Hematopoietic multipotent progenitor cell treated with erythropoietin and hydrocortisone succinate and interleukin-3 and kit ligand, for 4 days (in vitro differentiated cells): ENCODE results near the gene GLIS1.

Experiments used
- DNase-seq: peaks from one replicate; pipeline ENCODE4 v3.0.0-alpha.2; 2015

The GLIS1 gene

GRCh38 chr1:53690411-53690810 lies 48.6 kb downstream of the GLIS1 start:
- DNase-seq, result no peak

- DNase-seq, result peak; percentile 67
Measured at GRCh38 chr1:53689736-53690326, 49.1 kb downstream of the GLIS1 start.

DNA sequence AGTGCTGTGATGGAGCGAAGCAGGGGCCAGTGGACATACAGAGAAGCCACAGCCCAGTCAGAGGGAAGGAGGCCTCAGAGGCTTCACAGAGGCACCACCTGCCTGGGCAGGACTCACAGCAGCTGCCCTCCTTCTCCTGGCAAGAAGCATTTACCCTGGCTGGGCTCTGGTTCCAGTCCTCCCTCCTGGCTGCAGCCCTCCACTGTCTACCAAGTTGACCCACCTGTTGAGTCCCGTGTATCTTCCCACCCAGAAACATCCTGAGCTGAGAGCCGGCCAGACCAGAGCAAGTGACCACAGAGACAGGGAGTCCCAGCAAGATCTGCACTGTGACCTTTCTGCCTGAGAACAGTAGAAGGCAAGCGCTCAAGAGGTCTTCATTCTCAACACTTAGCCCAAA lies 49.7 kb downstream of the GLIS1 start:
- no peak for DNase-seq

- DNase-seq, result peak; percentile 49
Measured at GRCh38 chr1:53688381-53689102, 50.4 kb downstream of the GLIS1 start.

GRCh38 chr1:53687901-53688300 lies 51.1 kb downstream of the GLIS1 start:
- DNase-seq, result no peak

- no peak for DNase-seq
Measured at GRCh38 chr1:53687426-53687825, 51.5 kb downstream of the GLIS1 start.

DNA sequence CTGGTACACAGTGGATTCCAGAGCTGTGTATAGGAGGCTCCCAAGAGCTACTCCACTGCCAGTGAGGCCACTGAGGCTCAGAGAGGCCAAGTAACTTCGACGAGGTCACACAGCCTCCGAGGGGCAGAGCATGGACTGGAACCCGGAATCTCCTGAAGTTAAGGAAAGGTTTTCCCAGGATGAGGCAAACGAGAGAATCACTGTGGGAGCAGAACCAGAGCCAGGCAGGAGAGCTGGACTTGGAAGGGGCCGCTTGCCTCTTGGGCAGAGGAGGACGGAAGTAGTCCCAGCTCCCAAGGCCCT lies 52.0 kb downstream of the GLIS1 start:
- no peak for DNase-seq

DNA sequence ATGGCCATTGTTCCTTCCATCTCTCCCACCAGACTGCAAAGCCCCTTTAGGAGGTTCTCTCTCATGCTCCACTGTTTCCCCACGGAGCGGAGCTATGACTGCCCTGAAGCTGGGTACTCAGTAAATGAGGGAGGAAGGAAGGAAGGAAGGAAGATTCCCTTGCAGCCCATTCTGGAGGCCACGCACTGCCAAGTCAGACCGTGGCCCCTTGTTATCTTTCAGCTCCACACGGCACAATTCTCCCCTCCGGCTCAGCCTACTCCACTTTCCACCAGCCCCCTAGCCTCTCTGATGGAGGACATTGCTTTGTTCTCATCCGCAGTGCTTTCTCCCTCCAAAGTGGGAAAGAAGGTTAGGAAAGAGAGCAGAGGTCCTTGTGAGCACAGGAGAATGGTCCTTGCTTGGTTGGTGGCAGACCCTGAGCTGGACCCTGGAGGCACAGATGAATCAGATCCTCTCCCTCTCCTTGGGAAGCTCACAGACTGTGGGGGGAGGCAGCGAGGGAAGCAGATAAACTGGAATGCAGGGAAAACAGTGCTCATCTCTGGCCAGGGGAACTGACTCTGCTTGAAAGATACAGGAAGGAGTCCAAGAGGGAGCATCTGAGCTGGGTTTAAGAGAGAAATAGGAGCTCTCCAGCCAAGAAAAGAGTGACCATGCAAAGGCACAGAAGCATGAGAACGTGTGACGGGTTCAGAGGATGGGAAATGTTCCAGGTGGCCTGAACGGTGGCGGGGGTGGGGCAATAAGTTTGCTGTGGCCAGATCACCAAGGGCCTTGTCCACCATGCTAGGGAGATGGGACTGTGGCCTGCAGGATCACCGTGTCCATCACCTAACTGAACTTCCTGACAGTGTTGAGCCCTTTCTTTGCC lies 52.6 kb downstream of the GLIS1 start:
- DNase-seq, result peak; percentile 53

GRCh38 chr1:53685272-53686051 lies 53.5 kb downstream of the GLIS1 start:
- no peak for DNase-seq

- DNase-seq, result no peak
Measured at GRCh38 chr1:53684741-53685140, 54.2 kb downstream of the GLIS1 start.

- no peak for DNase-seq
Measured at GRCh38 chr1:53683986-53684740, 54.8 kb downstream of the GLIS1 start.

GRCh38 chr1:53682881-53683280 lies 56.1 kb downstream of the GLIS1 start:
- DNase-seq, result no peak

GRCh38 chr1:53681977-53682685 lies 56.8 kb downstream of the GLIS1 start:
- DNase-seq, result peak; percentile 81

DNA sequence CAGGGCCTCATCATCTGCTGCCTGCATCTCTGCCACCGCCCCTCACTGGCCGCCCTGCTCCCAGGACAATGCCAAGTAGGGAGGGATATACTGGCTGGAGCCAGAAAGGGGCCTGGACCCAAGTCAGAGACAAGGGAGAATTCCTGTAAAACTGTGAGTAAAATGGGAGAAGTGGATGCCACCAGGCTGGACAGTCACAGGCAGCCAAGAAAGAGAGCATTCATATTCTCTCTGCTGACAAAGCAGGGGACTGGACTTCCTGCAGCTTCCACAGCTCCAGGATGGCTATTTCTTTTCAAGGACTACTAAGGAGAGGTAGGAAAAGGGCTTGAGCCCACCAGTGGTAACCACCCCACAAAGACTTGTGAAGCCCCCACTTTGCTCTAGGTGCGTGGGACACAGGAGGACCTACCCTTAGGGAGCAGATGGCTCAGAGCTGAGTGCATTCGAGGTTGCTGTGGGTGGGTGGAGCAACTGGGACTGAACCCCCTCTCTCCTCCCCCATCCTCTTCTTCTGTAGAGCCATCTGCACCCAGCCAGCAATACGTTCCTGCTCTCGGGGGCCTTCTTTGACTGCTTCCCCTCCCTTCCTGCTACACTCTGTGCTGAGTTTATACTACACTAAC lies 57.5 kb downstream of the GLIS1 start:
- DNase-seq, result no peak

DNA sequence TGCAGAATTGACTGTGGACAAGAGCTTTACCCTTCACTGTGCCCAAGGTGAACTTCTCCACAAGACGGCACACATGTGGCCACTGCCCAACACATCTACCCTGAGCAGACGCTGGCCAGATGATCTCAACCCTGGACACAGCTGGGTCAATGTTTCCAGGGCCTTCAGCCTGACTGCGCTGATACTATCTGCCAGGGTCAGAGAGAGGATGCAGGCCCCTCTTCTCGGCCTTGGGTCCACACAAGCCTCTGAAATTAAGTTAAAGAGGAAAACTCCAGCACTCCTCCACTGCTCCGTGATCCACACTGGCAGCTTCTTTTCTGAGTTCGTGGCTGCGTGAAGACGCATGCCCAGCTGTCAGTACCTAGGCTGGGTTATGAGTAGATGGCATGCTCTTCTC lies 58.1 kb downstream of the GLIS1 start:
- no peak for DNase-seq

GRCh38 chr1:53678938-53679825 lies 59.8 kb downstream of the GLIS1 start:
- no peak for DNase-seq

- DNase-seq, result peak; percentile 20
Measured at GRCh38 chr1:53678507-53678906, 60.5 kb downstream of the GLIS1 start.

- DNase-seq, result no peak
Measured at GRCh38 chr1:53678046-53678445, 60.9 kb downstream of the GLIS1 start.

GRCh38 chr1:53677486-53677885 lies 61.5 kb downstream of the GLIS1 start:
- DNase-seq, result no peak

DNA sequence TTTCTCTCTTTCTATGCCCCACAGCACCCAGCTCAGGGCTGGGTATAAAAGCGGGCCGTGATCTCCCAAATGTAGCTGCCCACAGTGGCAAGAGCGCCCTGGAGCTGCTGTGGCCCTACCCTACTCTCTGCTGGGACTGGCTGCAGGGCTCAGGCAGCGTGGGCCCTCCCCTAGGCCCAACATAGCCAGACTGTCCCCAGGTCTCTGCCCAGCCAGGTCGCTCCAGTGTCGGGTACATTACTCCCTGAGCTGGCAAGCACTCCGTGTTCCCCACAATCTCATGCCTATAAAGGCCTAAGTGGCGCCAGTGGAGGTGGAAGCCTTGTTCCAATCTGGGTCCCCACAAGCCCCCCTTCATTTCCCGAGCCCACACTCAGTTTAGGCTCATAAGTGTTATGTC lies 66.2 kb downstream of the GLIS1 start:
- no peak for DNase-seq
